NB4 (cell line): ENCODE data around the gene IGSF21.

Source experiments
- CTCF ChIP-seq: IDR thresholded peaks from one replicate; pipeline ENCODE4 v1.5.1; 2012; ENCODE audit warnings: low read depth, low read length
- MAX ChIP-seq: IDR thresholded peaks from 2 replicates; pipeline ENCODE4 v1.6.1; 2011; ENCODE audit warnings: low read depth, low read length
- MYC ChIP-seq: IDR thresholded peaks from 2 replicates; pipeline ENCODE4 v1.6.1; 2011; ENCODE audit warnings: low read depth, low read length
- POLR2A ChIP-seq: IDR thresholded peaks from 2 replicates; pipeline ENCODE4 v1.6.1; 2011; ENCODE audit warnings: mild to moderate bottlenecking; ENCODE audit not compliant: insufficient read length; ENCODE audit errors: extremely low read depth

GRCh38 chr1:18120638-18121037 is 13.0 kb downstream of the IGSF21 start:
- TF ChIP-seq MYC (no peak), CTCF (no peak), POLR2A (no peak), MAX (no peak)
